ENCODE measurements around the gene COQ3. TPM values are rescaled to one million over a fixed set of nuclear protein-coding genes. Genes with fewer than 3 reads are reported as not detected.

The COQ3 gene
- total RNA-seq, 1 experiment from 2014 or later, result 5.8 TPM

DNA sequence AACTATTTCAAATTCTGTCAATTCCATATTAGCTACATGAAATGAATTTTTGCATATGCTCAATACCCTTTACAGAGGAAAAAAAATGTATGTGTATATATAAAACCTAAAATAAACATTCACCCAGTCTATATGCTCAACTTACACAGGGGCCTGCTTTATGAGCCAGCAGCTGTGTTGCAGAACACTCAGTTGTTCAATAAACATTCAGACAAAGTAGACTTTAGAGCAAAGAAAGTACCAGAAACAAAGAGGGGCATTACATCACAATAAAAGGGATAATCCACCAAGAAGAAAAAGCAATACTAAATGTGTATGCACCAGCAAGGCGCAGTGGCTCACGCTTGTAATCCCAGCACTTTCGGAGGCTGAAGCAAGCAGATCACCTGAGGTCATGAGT, 9.5 kb downstream of the COQ3 start:
- H3K9me3 Mint-ChIP-seq (ENCODE audit: unreplicated experiment), result no peaks in the 10 kb centered on the region
- ChIA-PET POLR2A (no interaction called here), CTCF (no interaction called here)
- TF ChIP-seq CTCF (IDR thresholded peaks at IDR 0.05; ENCODE audit: insufficient read depth in 1 of 2, low read depth in 1 of 2, low read length in 1 of 2, severe bottlenecking in 1 of 2, unreplicated experiment in 1 of 2), result no peak
- H3K4me3 Mint-ChIP-seq (ENCODE audit: unreplicated experiment), result no peak overlapping the region
- H3K4me1 Mint-ChIP-seq (ENCODE audit: low read depth, unreplicated experiment), result no peaks in the 10 kb centered on the region
- H3K4me3 ChIP-seq (ENCODE audit: low read depth, low read length), result no peak overlapping the region
- BruUV-seq (replicated peaks), result no TSS peak
- DNase-seq, result no peak
- H3K27me3 ChIP-seq (replicated peaks; ENCODE audit: control insufficient read depth, insufficient read depth, low read length), result no peaks in the 10 kb centered on the region
- H3K36me3 ChIP-seq (ENCODE audit: control insufficient read depth, insufficient read depth, low read length), result no peaks in the 10 kb centered on the region
- no peaks in the 10 kb centered on the region for H3K36me3 Mint-ChIP-seq (ENCODE audit: insufficient read depth, unreplicated experiment)
- no peaks in the 10 kb centered on the region for H3K4me1 ChIP-seq
- no peaks in the 10 kb centered on the region for H3K9me3 ChIP-seq
- intact Hi-C loops (cut with micrococcal nuclease; ENCODE audit: unreplicated experiment), result no loop called here
- H3K27me3 Mint-ChIP-seq (ENCODE audit: insufficient read depth, unreplicated experiment), result no peaks in the 10 kb centered on the region
- no peak overlapping the region for H3K27ac Mint-ChIP-seq (ENCODE audit: unreplicated experiment)

DNA sequence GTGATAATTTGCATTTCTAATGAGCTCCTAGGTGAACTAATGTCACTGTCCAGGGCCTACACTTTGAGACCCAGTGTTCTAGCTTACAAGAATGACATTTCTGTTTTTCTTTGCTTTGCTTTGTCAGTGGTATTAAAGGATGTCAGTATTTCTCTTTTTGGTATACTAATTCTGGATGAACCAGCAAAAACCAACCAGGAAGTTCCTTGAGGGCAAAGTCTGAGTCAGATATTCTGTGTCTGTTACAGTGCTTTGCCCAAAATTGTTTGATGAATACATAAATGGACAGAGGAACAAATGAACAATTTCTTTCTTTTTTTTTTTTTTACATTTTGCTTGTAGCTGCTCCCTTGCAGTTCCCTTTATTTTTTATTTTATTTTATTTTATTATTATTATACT, 15.4 kb downstream of the COQ3 start:
- Histone ChIP-seq H3K9me3 (no peaks in the 10 kb centered on the region), H3K4me3 (ENCODE audit: low read depth, low read length) (no peak overlapping the region), H3K36me3 (ENCODE audit: control insufficient read depth, insufficient read depth, low read length) (no peaks in the 10 kb centered on the region), H3K27me3 (replicated peaks; ENCODE audit: control insufficient read depth, insufficient read depth, low read length) (no peaks in the 10 kb centered on the region), H3K4me1 (no peaks in the 10 kb centered on the region)
- Mint-ChIP-seq H3K9me3 (ENCODE audit: unreplicated experiment) (no peaks in the 10 kb centered on the region), H3K4me3 (ENCODE audit: unreplicated experiment) (no peak overlapping the region), H3K36me3 (ENCODE audit: insufficient read depth, unreplicated experiment) (no peaks in the 10 kb centered on the region), H3K27me3 (ENCODE audit: insufficient read depth, unreplicated experiment) (no peaks in the 10 kb centered on the region), H3K27ac (ENCODE audit: unreplicated experiment) (no peak overlapping the region), H3K4me1 (ENCODE audit: low read depth, unreplicated experiment) (no peaks in the 10 kb centered on the region)
- BruUV-seq (replicated peaks), result no TSS peak
- ChIA-PET POLR2A (no interaction called here), CTCF (no interaction called here)
- intact Hi-C loops (cut with micrococcal nuclease; ENCODE audit: unreplicated experiment), result no loop called here
- DNase-seq, result no peak
- TF ChIP-seq CTCF (IDR thresholded peaks at IDR 0.05; ENCODE audit: insufficient read depth in 1 of 2, low read depth in 1 of 2, low read length in 1 of 2, severe bottlenecking in 1 of 2, unreplicated experiment in 1 of 2), result no peak

- no peak for TF ChIP-seq CTCF (IDR thresholded peaks at IDR 0.05; ENCODE audit: insufficient read depth in 1 of 2, low read depth in 1 of 2, low read length in 1 of 2, severe bottlenecking in 1 of 2, unreplicated experiment in 1 of 2)
- H3K4me1 ChIP-seq, result no peaks in the 10 kb centered on the region
- no peaks in the 10 kb centered on the region for H3K9me3 ChIP-seq
- no peak overlapping the region for H3K4me3 ChIP-seq (ENCODE audit: low read depth, low read length)
- no peaks in the 10 kb centered on the region for H3K27me3 ChIP-seq (replicated peaks; ENCODE audit: control insufficient read depth, insufficient read depth, low read length)
- Mint-ChIP-seq H3K36me3 (ENCODE audit: insufficient read depth, unreplicated experiment) (no peaks in the 10 kb centered on the region), H3K4me1 (ENCODE audit: low read depth, unreplicated experiment) (no peaks in the 10 kb centered on the region), H3K27me3 (ENCODE audit: insufficient read depth, unreplicated experiment) (no peaks in the 10 kb centered on the region), H3K27ac (ENCODE audit: unreplicated experiment) (no peak overlapping the region), H3K9me3 (ENCODE audit: unreplicated experiment) (no peaks in the 10 kb centered on the region), H3K4me3 (ENCODE audit: unreplicated experiment) (no peak overlapping the region)
- CTCF ChIA-PET, result no interaction called here
- intact Hi-C loops (cut with micrococcal nuclease; ENCODE audit: unreplicated experiment), result no loop called here
- BruUV-seq (replicated peaks), result no TSS peak
- DNase-seq, result no peak
- POLR2A ChIA-PET, result no interaction called here
- no peaks in the 10 kb centered on the region for H3K36me3 ChIP-seq (ENCODE audit: control insufficient read depth, insufficient read depth, low read length)
Observed at GRCh38 chr6:99369533-99369932, 24.5 kb downstream of the COQ3 start.
